ENCODE measurements around the gene KCNN1.
A peak's percentile ranks its signal among the peaks of the same experiment; 100 is the strongest.

Gene KCNN1

GRCh38 chr19:18014197-18014596 is 47.3 kb downstream of the KCNN1 start:
- H3K27ac ChIP-seq, result no peak overlapping the region
- TF ChIP-seq ZFX (IDR thresholded peaks at IDR 0.05; ENCODE audit: borderline replicate concordance) (no peak), CTCF (IDR thresholded peaks at IDR 0.05) (no peak)

GRCh38 chr19:18016209-18016910 is 49.5 kb downstream of the KCNN1 start:
- no peak overlapping the region for H3K27ac ChIP-seq
- TF ChIP-seq CTCF (IDR thresholded peaks at IDR 0.05) (no peak), ZFX (IDR thresholded peaks at IDR 0.05; ENCODE audit: borderline replicate concordance) (no peak)

GRCh38 chr19:18017275-18018083 is 50.6 kb downstream of the KCNN1 start:
- H3K27ac ChIP-seq, result no peak overlapping the region

GRCh38 chr19:18020212-18021085 is 53.5 kb downstream of the KCNN1 start:
- H3K27ac ChIP-seq, result no peak overlapping the region
- TF ChIP-seq CTCF (IDR thresholded peaks at IDR 0.05) (no peak), ZFX (IDR thresholded peaks at IDR 0.05; ENCODE audit: borderline replicate concordance) (no peak)

More at GRCh38 chr19:18017275-18018083, 50.6 kb downstream of the KCNN1 start:
- TF ChIP-seq ZFX (IDR thresholded peaks at IDR 0.05; ENCODE audit: borderline replicate concordance) (no peak), CTCF (IDR thresholded peaks at IDR 0.05) (no peak)

GRCh38 chr19:18021121-18021755 is 54.3 kb downstream of the KCNN1 start:
- no peak for TF ChIP-seq CTCF (IDR thresholded peaks at IDR 0.05)
- TF ChIP-seq ZFX (IDR thresholded peaks at IDR 0.05; ENCODE audit: borderline replicate concordance), result no peak
- peak overlapping the region; percentile 76 for H3K27ac ChIP-seq

GRCh38 chr19:18023622-18024251 is 56.8 kb downstream of the KCNN1 start:
- H3K27ac ChIP-seq, result no peak overlapping the region
- no peak for TF ChIP-seq CTCF (IDR thresholded peaks at IDR 0.05)
- no peak for TF ChIP-seq ZFX (IDR thresholded peaks at IDR 0.05; ENCODE audit: borderline replicate concordance)
